Spleen (tissue), 11 donors: ENCODE results near the gene SLC9C1. TPM values are rescaled to one million over a fixed set of nuclear protein-coding genes. Genes with fewer than 3 reads are reported as not detected.

ENCODE experiments used
- DNase-seq: peaks from one replicate; pipeline ENCODE4 v3.0.0-alpha.2; 2020
- H3K27ac ChIP-seq, 8 donors: fragments of 200-600 bp; sonication (generic) in 7 of 8; 1 replicate in 4 of 8; 2 replicates in 4 of 8; pipeline versions ENCODE4 v1.5.0 to v1.8.0; 2016 to 2021; ENCODE audit warnings: inconsistent platforms in 4 of 8, mild to moderate bottlenecking in 4 of 8, moderate library complexity in 1 of 8
- H3K27me3 ChIP-seq, 7 donors: fragments of 200-600 bp; sonication (generic) in 6 of 7; replicated peaks in 1 of 7; 1 replicate in 4 of 7; 2 replicates in 3 of 7; pipeline versions ENCODE4 v1.5.0 to v1.8.0; 2016 to 2021; ENCODE audit warnings: inconsistent platforms in 3 of 7, mild to moderate bottlenecking in 1 of 7
- H3K36me3 ChIP-seq, 6 donors: fragments of 200-600 bp; sonication (generic) in 5 of 6; 1 replicate in 4 of 6; 2 replicates in 2 of 6; pipeline versions ENCODE4 v1.5.0 to v1.8.0; 2016 to 2021; ENCODE audit warnings: inconsistent platforms in 2 of 6
- H3K4me1 ChIP-seq, 6 donors: fragments of 200-600 bp; sonication (generic) in 5 of 6; 1 replicate in 3 of 6; 2 replicates in 3 of 6; pipeline versions ENCODE4 v1.5.0 to v1.8.0; 2016 to 2021; ENCODE audit warnings: inconsistent platforms in 3 of 6
- H3K4me3 ChIP-seq, 8 donors: fragments of 200-600 bp; sonication (generic) in 7 of 8; 1 replicate in 4 of 8; 2 replicates in 4 of 8; pipeline versions ENCODE4 v1.5.0 to v1.8.0; 2016 to 2021; ENCODE audit warnings: inconsistent platforms in 4 of 8, mild to moderate bottlenecking in 4 of 8, moderate library complexity in 2 of 8
- H3K9me3 ChIP-seq, 8 donors: fragments of 200-600 bp; sonication (generic) in 7 of 8; 1 replicate in 4 of 8; 2 replicates in 4 of 8; pipeline versions ENCODE4 v1.5.0 to v1.8.0; 2016 to 2021; ENCODE audit warnings: inconsistent platforms in 4 of 8
- POLR2A ChIP-seq, 3 donors: fragments of 450-650 bp; IDR thresholded peaks; one replicate each; pipeline ENCODE4 v1.5.1; 2017; ENCODE audit warnings: antibody characterized with exemption in 3 of 3, mild to moderate bottlenecking in 1 of 3
- POLR2AphosphoS5 ChIP-seq, 3 donors: sonication (generic); formaldehyde crosslinking; IDR thresholded peaks; one replicate each; pipeline ENCODE4 v1.5.1; 2017; ENCODE audit warnings: antibody characterized with exemption in 3 of 3
- WGBS, 5 donors: extraction: QIAGEN DNeasy Blood & Tissue Kit in 3 of 5; methylation state at CpG; one replicate each; pipeline versions ENCODE4 v1.1.5 to v1.1.7; 2013 to 2018; 5-methylcytosine and 5-hydroxymethylcytosine counted together
- intact Hi-C: fragments of 100-400 bp; cut with DNase I; formaldehyde crosslinking; loops from one replicate; pipeline ENCODE4 v1.15.0; 2023; ENCODE audit warnings: low total_unique reads
- polyA plus RNA-seq, 3 donors: library from polyadenylated mRNA; stranded (reverse); fragments of 200-250 nt; gene quantifications; one replicate each; pipeline ENCODE4 v1.2.1, GENCODE V29; 2013
- total RNA-seq, 7 donors: library from RNA; depleted of rRNA in 3 of 7; stranded (reverse); fragments of >200 nt in 3 of 7; fragmentation: NEBNext Ultra II Directional in 4 of 7; extraction: Animal tissue kit (Norgen Biotek cat#: 25700) in 4 of 7; gene quantifications; one replicate each; pipeline versions ENCODE4 v1.1.0 to v1.2.1, GENCODE V29; 2016 to 2021
- TF ChIP-seq, protein P1 (sequence below), 11 experiments: fragments of 200-600 bp in 7 of 11; fragments of 450-650 bp in 4 of 11; sonication (generic) in 4 of 11; IDR thresholded peaks in 8 of 11; conservative IDR thresholded peaks in 3 of 11; 1 replicate in 7 of 11; 2 replicates in 4 of 11; pipeline versions ENCODE4 v1.4.0 to v1.8.0; 2016 to 2021; ENCODE audit warnings: antibody characterized with exemption in 11 of 11, inconsistent platforms in 4 of 11, mild to moderate bottlenecking in 1 of 11
- donor health status: healthy with polysubstance abuse.
- donor health status: DM: no; HTN: no; CAD: no; lungs with moderate emphysema.
- donor health status: DM: no; HTN: no; CAD: no.
- donor health status: Bipolar disorder and iron deficiency.
- donor health status: healthy.
- donor health status: DM: no; HTN: no; CAD: no.
- donor health status: DM: yes; HTN: yes; CAD: no.

SLC9C1 gene
- total and polyA plus RNA-seq, 10 donors, result 0.05 to 0.18 TPM; not detected in 8

DNA sequence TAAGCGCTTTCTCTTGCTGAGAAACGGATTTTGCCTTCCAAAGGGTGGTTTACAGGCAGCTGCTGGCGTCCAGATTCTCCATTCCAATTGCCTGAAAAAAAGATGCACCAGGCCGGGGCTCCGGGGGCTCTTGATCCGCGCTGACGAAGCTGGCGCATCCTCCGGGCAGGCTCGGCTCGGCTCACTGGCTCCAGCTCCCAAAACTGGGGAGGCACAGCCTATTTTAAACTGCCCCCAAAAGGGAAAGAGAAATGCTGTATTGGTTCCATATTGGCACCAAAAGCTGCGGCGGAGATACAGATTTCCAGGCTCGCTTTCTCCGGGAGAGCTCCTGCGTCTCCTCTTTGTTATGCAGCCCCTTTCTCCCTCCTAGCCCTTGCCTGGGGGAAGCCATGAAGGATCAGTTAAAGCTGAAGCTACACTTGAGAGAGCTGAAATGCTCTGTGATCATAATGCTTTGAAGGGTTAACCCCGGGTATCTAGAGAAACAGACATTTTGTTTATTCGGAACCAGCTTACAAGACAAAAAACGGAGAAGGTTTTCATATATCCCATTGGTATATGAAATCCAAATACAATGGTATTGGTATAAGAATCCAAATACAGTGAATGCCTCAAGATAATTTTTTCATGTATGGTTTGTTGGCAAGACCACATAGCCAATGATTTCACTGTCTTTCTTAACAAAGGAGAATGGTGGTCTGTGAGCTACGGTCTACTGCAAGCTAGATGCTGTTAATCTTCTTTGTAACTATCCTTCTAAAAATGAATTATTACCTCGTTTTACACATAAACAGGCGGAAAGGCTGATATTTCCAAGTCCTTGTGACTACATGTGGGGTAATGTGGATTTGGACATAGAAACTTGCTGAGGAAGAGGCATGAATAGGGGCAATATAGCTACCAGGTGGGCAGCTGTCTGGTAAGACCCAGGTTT is 39.6 kb upstream of the SLC9C1 start:
- H3K4me3 ChIP-seq, result peak overlapping the region; percentile 50 to 78 (median 58)
- peaks cover 0 to 47% (median 11%) of the 10 kb centered on the region in 6 donors for H3K4me1 ChIP-seq
- WGBS, 5 donors, result 4 to 8% (median 7%) methylated on average over 16 to 23 of the region's 23 CpGs
- peaks cover 0 to 15% (median 0%) of the 10 kb centered on the region in 7 donors for H3K27me3 ChIP-seq
- no peaks in the 10 kb centered on the region for H3K36me3 ChIP-seq
- intact Hi-C loops, result no loop called here
- TF ChIP-seq, protein P1, sequence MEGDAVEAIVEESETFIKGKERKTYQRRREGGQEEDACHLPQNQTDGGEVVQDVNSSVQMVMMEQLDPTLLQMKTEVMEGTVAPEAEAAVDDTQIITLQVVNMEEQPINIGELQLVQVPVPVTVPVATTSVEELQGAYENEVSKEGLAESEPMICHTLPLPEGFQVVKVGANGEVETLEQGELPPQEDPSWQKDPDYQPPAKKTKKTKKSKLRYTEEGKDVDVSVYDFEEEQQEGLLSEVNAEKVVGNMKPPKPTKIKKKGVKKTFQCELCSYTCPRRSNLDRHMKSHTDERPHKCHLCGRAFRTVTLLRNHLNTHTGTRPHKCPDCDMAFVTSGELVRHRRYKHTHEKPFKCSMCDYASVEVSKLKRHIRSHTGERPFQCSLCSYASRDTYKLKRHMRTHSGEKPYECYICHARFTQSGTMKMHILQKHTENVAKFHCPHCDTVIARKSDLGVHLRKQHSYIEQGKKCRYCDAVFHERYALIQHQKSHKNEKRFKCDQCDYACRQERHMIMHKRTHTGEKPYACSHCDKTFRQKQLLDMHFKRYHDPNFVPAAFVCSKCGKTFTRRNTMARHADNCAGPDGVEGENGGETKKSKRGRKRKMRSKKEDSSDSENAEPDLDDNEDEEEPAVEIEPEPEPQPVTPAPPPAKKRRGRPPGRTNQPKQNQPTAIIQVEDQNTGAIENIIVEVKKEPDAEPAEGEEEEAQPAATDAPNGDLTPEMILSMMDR (IDR thresholded peaks at IDR 0.05 in 8 of 11, conservative IDR thresholded peaks at IDR 0.05 in 3 of 11), result no peak
- TF ChIP-seq POLR2A (IDR thresholded peaks at IDR 0.05) (no peak), POLR2AphosphoS5 (IDR thresholded peaks at IDR 0.05) (no peak)
- peak overlapping the region; percentile 6 to 85 (median 66) for H3K27ac ChIP-seq
- peak; percentile 76 for DNase-seq
- H3K9me3 ChIP-seq, result no peaks in the 10 kb centered on the region

- Histone ChIP-seq H3K27me3 (peaks cover 0 to 15% (median 0%) of the 10 kb centered on the region in 7 donors), H3K36me3 (no peaks in the 10 kb centered on the region), H3K27ac (peak within 1 kb of the TSS; percentile 6 to 85 (median 66)), H3K9me3 (no peaks in the 10 kb centered on the region), H3K4me1 (peaks cover 0 to 46% (median 11%) of the 10 kb centered on the region in 6 donors), H3K4me3 (peak within 1 kb of the TSS; percentile 50 to 78 (median 58))
- 0 to 1% (median 0%) methylated on average over 28 of the region's 28 CpGs for WGBS, 5 donors
- DNase-seq, result peak; percentile 89
- no peak for TF ChIP-seq POLR2A (IDR thresholded peaks at IDR 0.05)
- TF ChIP-seq, protein P1 (IDR thresholded peaks at IDR 0.05 in 8 of 11, conservative IDR thresholded peaks at IDR 0.05 in 3 of 11), result peak in 2 of 11 experiments; percentile 8 to 11
- peak; percentile 66 to 83 (median 75) for TF ChIP-seq POLR2AphosphoS5 (IDR thresholded peaks at IDR 0.05)
- intact Hi-C loops, result no loop called here
Measured at GRCh38 chr3:112333002-112333380, 39.0 kb upstream of the SLC9C1 start, which contains the start of gene CD200. Gene CD200 (plus strand): TSS chr3:112333156. CDS start chr3:112333213, 57 bp downstream.

- intact Hi-C loops, result no loop called here
- no peak overlapping the region for H3K4me3 ChIP-seq
Measured at GRCh38 chr3:112331851-112332250, 37.8 kb upstream of the SLC9C1 start.

More at GRCh38 chr3:112331851-112332250, 37.8 kb upstream of the SLC9C1 start:
- H3K27me3 ChIP-seq, result peaks cover 0 to 15% (median 0%) of the 10 kb centered on the region in 7 donors
- no peak for TF ChIP-seq POLR2AphosphoS5 (IDR thresholded peaks at IDR 0.05)
- TF ChIP-seq, protein P1 (IDR thresholded peaks at IDR 0.05 in 8 of 11, conservative IDR thresholded peaks at IDR 0.05 in 3 of 11), result no peak
- no peak for TF ChIP-seq POLR2A (IDR thresholded peaks at IDR 0.05)
- peaks cover 0 to 47% (median 13%) of the 10 kb centered on the region in 6 donors for H3K4me1 ChIP-seq
- DNase-seq, result no peak
- H3K9me3 ChIP-seq, result no peaks in the 10 kb centered on the region
- WGBS, 5 donors, result 87 to 94% (median 93%) methylated on average over 4 of the region's 4 CpGs
- H3K36me3 ChIP-seq, result no peaks in the 10 kb centered on the region
- no peak overlapping the region for H3K27ac ChIP-seq
